HG03442 (cell line): ENCODE data around the gene PLXNA1.

ENCODE experiments used
- ATAC-seq: cut with Tn5 transposase; IDR thresholded peaks from one replicate; pipeline ENCODE4 v1.9.1; 2021; ENCODE audit warnings: mild to moderate bottlenecking, moderate library complexity; ENCODE audit not compliant: unreplicated experiment

Gene PLXNA1

DNA sequence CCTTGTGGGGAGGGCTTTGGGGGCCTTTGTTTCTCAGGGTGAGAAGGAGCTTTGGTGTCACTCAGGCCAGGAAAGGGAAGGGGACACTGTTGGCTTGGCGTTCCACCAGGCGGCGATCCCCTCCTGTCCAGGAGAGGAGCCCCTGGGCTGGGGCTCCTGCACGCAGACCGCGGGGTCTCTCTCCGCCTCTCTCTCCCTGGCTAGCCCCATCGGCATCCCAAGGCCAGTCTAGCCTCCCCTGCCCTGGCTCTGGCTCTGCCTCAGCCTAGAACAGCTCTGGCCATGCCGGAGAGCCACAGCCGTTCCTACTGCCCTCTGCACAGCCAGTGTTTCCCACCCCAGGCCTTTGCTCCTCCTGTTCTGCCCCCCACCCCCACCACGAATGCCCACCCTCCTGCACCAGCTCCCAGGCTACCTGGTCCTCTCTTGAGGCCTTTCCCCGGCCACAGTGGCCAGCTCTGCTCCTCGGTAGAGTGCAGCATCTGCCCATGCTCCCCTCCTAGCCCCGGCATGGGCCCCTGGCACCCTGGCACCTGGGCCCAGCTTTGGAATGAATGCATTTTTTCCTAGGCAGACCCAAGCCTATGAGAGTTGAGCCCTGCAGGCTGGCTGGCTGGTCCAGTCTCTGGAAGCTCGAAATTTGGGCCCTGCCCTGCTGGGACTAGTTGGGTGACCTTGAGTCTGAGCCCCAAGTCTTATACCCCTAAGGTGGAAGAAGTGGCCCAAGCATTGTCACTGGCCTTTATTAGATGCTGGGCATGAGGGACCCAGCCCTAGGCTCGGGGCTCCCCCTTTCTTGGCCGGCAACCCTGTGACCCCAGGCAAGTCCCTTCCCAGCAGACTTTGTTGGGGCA is 2.4 kb downstream of the PLXNA1 start:
- ATAC-seq = no peak

DNA sequence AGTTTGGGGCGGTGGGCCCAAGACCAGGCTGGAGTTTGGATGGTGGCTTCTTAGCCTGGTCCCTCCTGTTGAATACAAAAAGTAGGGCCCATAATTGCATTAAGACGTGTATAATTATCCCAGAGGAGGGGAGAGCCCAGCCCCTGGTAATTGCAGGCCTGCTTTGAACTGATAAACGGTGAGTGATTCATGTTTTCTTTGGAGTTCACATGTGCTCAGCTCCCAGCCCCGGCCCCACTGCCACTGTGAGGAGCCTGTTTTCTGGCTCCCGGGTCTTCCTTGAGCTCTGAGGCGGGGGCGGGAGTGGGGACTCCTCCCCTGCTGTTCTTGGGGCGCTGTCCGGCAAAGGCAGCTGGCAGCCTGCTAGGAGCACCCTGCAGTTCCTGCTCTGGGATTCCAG is 3.1 kb downstream of the PLXNA1 start:
- ATAC-seq = no peak

DNA sequence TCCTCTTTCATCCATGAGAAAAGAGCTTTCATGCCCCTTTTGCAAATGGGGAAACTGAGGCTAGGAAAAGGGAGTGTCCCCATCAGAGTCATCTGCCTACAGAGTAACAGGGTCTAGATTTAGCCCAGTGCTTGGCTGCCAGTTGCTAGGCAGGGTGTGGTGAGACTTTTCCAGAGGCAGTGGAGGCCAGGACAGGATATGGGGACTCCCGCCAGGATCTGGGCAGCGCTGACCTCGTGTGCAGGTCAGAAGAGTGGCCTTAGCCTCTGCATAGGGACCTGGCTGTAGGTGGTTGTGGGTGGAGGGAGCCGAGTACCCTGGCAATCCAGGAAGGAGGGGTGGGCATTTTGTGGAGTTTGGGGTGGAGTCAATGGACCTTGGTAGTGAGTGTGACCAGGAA is 4.2 kb downstream of the PLXNA1 start:
- no peak for ATAC-seq

DNA sequence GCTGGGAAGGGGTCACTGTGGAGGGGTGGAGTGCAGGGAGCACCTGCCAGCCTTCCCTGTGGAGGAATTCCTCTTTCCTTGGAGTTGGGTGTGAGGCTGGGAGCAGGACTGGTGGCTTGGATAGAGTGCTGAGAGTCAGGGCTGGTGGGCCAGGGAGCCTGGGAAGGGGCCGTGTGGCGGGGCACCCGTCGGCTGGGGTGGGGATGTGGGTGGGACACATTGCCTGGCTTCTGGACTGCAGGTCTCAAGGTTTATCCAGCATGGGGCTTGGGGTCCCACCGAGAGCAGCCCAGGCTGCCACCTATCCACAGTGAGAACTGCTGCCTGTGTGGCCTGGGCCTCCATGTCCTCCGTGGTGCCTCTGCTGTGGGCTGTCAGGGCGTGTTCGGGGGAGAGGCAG is 4.7 kb downstream of the PLXNA1 start:
- no peak for ATAC-seq

DNA sequence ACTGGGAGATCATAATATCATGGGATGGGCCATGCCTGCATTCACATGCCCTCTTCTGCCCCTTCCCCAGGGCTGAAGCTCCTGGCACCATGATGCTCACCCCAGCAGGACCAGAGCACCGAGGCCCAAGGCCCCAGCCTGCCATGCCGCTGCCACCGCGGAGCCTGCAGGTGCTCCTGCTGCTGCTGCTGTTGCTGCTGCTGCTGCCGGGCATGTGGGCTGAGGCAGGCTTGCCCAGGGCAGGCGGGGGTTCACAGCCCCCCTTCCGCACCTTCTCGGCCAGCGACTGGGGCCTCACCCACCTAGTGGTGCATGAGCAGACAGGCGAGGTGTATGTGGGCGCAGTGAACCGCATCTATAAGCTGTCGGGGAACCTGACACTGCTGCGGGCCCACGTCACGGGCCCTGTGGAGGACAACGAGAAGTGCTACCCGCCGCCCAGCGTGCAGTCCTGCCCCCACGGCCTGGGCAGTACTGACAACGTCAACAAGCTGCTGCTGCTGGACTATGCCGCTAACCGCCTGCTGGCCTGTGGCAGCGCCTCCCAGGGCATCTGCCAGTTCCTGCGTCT is 5.6 kb downstream of the PLXNA1 start:
- ATAC-seq = no peak

DNA sequence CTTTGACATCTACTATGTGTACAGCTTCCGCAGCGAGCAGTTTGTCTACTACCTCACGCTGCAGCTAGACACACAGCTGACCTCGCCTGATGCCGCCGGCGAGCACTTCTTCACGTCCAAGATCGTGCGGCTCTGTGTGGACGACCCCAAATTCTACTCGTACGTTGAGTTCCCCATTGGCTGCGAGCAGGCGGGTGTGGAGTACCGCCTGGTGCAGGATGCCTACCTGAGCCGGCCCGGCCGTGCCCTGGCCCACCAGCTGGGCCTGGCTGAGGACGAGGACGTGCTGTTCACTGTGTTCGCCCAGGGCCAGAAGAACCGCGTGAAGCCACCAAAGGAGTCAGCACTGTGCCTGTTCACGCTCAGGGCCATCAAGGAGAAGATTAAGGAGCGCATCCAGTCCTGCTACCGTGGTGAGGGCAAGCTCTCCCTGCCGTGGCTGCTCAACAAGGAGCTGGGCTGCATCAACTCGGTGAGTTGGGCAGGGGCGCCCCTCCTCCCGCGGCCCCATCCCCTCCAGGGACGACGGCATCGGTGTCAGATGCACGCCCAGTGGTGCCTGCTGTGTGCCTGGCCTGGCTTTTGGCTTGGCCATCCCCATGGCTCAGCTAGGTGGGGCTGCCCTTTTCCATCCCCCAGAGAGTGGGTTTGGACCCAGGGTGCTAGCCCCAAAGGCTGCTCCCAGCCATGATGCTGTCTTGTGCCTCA is 6.6 kb downstream of the PLXNA1 start:
- ATAC-seq = no peak

DNA sequence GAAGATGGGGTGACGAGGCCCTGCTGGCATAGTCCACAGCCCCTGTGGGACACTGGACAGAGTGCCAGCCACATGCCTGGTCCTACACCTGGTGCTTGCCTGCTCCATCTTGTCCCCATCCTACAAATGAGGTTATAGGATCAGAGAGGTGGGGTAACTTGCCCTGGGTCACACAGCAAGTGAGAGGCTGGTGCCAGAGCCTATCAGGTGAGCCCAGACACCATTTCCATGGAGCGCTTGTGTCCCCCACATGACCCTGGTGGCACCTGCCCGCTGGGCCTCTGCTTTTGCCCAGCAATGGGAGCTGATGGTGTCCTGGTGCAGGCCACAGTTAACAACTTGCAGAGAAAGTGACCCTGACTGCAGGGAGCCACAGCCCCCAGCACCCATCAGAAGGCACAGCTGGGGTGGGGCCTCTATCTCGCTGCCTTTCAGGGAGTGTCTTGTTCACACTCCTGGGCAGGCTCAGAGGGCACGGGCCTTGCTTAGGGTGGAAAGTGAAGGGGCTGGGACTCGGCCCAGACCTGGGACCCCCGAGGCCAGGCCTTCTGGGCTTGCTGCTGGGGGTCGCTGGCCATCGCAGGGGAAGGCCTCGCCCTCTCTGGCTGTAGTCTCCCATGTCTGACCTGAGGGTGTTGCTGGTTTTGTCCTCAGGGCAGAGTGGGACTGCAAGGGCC is 7.2 kb downstream of the PLXNA1 start:
- no peak for ATAC-seq

DNA sequence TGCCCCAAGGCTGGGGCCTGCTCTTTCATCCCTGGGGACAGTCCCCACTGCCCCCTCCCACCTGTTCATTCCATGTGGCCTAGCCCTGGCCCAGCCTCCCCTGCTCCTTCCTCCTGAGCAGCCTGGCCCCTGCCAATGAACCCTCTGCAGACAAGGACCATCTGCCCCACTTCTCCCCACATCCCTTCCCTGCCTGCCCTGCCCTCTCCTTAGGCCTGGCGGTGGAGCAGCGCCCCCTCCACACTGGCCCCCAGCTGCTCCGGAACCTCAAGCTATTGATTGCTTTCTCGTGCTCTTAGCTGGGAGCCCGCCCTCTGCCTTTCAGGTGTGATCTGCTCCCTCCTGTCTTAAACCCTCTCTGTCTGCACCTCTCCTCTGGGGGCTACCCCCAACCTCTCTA is 8.0 kb downstream of the PLXNA1 start:
- ATAC-seq = no peak

DNA sequence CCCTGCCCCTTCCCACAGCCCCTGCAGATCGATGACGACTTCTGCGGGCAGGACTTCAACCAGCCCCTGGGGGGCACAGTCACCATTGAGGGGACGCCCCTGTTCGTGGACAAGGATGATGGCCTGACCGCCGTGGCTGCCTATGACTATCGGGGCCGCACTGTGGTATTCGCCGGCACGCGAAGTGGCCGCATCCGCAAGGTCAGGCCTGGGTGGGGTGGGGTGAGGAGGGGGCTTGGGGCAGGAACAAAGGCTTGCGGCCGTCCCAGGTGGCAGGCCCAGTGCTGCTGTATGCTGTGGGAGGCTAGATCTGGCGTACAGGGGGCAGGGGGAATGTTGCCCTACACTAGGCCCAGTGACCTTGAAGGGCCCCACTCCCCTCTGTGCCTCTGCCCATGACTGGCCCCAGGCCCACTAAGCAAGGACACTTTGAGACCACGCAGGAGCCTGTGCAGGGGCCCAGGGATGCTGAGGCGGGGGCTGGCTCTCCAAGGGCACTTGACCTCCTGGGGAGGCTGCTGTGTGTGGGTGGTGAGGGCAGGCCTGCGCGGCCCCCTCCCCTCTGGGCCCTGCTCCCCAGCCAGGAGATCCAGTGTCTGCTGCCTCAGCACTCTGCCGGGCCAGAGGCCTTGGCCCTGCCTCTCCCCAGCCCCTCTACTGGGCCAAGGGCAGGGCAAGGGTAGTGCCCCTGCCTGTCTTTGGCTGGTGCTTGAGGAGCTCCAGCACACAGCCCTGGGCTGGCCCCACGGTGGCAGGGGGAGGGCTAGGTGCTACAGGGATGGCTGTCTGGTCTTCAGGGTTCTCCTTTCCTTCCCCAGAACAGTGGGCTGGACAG is 8.7 kb downstream of the PLXNA1 start:
- ATAC-seq = no peak

DNA sequence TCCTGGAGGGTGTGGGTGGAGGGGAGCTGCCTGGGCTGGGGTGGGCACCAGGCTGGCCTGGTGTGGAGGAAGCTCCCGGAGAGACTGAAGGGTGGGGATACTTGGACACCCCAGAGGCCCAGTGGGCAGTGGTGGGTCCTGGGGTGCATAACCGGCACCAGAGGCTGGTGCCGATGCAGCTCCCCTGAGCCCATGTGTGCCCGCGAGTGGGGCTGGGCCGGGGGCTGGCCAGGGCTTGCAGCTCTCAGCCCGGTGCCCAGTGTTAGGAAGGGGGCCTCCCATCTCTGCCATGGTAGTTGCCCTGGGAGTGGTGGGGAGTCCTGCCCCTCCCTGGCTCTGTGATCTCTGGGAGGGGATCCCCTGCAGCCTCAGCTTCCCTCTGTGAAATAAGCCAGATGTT is 9.3 kb downstream of the PLXNA1 start:
- ATAC-seq = no peak

DNA sequence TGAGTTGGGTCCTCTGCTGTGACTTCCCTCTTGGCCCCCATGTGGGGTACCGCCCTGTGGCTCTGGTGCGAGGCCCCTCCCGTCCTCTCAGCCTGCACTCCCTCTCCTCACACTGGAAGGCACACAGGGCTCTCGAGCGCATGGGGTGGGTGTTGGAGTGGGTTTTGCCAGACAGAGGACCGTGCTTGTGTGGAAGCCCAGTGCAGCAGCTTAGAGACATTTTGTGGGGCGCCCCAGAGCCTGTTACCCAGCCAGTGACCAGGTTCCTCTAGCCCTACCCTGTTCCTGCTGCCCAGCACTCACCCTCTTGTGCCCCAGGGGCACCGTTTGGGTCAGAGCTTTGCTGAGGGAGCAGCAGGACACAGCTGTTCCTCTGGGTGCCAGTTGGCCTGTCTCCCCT is 9.9 kb downstream of the PLXNA1 start:
- no peak for ATAC-seq

DNA sequence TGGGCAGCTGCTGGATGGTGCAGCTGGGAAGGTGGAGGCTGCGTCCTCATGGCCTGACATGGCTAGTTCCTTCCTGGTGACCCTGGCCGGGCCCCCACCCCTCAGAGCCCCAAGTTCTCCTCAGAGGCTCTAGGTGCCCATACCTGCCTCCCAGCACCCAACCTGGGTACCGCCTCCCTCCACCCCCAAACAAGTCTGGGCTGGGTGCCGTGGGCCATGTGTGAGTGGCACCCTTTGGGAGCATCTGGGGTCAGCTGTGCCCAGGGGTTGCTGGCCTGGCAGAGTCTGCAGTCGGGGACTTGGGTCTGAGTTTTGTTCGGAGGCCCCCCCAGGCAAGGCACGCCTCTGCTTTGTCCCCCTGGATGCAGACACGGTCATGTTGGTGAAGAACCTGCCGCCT is 10.5 kb downstream of the PLXNA1 start:
- ATAC-seq = no peak

DNA sequence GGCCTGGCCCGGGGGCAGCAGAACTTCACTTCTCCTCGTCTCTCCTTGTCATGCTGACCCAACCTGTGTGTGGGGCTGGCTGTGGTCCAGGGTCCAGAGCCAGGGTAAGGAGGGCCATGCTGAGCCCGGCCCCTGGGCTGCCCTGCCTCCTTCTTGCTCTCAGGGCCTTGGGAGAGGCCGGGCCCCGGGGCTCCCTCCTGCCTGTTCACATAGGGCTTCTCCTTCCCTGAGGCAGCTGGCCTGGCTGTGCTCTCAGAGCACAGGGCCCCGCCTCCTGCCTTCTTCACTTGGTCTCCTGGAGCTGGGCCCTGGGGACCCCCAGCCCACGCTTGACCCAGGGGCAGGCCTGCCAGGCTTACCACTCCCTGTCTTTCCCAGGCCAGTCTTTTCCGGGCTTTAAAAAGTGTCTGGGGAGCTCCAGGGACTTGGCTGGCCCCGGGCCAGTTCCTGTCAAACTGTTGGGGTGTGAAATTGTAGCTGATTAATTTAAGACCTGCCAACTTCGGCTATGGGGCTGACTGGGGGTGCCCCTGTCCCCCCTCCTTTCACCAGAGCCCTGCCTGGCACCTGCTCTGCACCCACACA is 11.8 kb downstream of the PLXNA1 start:
- ATAC-seq = no peak

DNA sequence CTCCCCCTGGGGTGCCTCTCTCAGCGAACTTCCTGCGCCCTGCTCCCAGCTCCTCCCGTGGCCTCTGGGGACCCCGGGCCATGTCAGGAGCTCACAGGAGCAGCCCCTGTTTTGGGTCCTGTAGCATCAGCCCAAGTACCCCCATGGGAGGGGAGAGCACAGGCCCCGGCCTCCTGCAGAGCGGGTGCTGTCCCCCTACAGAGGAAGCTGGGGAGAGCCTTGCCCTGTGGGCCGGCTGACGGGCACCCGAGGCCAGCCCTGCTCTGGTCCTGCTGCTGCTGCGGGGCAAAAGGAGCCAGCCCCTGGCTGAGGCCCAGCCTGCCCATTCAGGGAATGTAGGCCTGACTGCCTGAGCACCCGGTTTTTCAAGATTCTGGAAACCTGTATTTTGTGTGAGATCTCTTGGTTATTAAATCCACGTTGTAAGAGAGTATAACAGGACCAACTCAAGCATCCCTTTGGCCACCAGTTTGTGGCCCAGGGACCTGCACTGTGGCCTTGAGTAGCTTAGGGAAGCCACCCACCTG is 12.4 kb downstream of the PLXNA1 start:
- no peak for ATAC-seq

DNA sequence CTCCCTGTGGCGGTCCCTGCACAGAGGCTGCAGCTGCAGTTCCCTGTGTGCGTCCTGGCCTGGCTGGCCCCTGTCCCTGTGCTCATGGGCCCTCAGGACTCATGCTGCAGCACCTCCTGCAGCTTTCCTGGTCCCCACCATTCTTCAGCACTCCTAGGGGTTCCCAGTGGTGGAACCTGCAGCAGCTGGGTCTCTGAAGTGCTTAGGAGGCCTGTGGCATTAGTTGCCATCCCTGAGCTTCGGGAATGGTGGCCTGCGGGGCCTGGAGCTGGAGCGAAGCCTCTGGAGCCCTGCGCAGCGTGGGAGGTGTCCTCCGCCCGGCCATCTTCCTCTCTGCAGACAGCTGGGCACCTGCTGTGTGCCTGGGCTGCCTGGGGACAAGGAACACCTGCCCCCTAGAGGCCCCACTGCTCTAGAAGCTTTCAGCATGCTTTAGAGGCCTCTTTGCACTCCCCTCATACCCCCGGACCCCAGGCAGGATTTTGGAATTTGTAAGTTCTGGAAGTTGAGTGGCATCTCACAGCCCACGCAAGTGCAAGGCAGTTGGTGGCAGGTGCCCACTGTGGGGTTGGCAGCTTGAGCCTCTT is 13.1 kb downstream of the PLXNA1 start:
- ATAC-seq = no peak

DNA sequence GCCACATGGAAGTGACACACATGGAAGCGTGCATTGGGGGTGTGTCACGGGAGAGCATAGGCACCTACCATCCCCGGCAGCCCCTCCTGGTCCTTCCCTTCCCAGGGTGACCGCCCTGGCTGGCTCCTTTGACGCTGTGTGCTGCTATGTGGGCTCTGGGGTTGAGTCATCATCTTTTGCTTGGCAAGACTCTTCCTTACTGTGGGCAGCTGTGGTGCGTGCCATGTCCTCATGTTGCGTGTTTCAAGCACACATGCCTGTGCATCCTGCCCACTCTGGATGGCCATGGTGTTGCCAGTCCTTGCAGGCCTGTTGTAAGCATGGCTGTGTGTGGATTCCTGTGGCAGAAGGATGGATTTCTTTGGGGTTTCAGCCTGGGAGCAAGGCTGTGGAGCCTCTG is 14.0 kb downstream of the PLXNA1 start:
- ATAC-seq = no peak

DNA sequence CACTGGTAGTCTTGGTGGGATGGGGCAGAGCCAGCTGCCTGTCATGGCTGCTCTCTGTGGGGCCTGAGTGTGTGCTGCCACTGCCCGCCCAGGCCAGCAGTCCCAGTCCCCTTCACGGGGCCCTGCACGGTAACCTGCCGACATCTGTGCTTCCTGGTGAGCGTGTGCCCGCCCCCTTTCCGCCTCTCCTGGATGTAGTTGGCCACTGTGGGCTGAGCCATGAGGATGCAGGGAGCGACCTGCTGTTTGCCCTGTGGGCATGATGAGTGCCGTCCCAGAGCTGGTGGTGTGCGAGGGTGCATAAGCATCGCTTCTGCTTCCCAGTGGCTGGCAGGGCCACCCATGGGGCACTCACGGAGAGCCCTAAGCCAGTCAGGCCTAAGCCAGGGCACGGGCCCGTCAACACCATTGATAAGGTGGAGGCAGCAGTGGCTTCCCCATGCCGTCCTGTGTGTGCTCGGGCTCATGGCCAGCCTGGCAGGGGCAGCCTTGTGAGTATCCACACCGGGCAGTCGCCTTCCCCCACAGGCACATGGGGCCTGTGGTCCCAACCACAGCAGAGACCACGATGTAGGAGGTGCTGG is 14.6 kb downstream of the PLXNA1 start:
- no peak for ATAC-seq

DNA sequence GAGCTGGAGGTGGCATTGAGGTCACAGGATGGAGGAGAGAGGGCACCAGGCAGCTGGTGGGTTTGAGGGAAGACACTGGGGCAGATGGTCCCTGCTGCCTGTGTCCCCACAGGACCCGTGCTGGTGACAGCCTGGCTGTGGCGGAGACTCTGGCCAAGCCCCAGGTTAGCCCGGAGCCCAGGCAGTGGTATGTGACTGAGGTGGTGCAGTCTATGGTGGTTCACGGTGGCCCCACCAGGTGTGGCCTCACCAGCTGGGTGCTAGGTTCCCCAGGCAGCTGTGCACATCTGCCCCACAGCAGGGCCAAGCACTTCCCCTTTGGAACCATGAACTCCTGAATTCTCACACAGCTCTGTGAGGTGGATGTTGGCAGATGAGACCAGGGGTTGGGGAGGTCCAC is 15.4 kb downstream of the PLXNA1 start:
- no peak for ATAC-seq

DNA sequence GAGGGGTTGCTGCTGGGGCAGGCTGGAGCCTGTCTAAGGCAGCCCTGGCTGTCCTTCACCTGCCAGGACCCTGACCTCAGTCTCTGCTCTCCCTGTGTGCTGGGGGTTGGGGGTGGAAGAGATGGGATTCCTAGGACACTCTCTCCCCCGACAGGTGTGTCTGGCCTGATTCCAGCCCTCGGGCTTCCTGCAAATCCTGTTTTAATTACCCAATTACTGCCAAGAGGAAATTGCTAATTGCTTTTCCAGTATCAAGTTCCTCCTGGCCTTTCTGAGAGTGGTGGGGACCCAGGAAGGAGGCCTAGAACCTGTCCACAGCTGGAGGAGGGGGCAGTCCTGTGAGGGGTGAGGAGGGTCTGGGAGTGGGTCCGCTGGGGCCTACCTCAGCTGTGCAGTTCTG is 15.8 kb downstream of the PLXNA1 start:
- ATAC-seq = no peak
